Activated naive CD4-positive, alpha-beta T cell treated with anti-CD3 and anti-CD28 coated beads, Interleukin-2, amount 50 U/mL, for 24 hours (primary cell): ENCODE results near the gene SNRPF.
A peak's percentile ranks its signal among the peaks of the same experiment; 100 is the strongest.

Experiments
- H3K27ac Mint-ChIP-seq: one replicate; pipeline ENCODE4 v1.8.0; 2021; ENCODE audit warnings: mild to moderate bottlenecking, mixed read lengths
- H3K27me3 Mint-ChIP-seq: one replicate; pipeline ENCODE4 v1.8.0; 2021; ENCODE audit warnings: mixed read lengths
- H3K36me3 Mint-ChIP-seq: one replicate; pipeline ENCODE4 v1.8.0; 2021; ENCODE audit warnings: mixed read lengths
- H3K4me1 Mint-ChIP-seq: one replicate; pipeline ENCODE4 v1.8.0; 2021; ENCODE audit warnings: mixed read lengths
- H3K4me3 Mint-ChIP-seq: one replicate; pipeline ENCODE4 v1.8.0; 2021; ENCODE audit warnings: mild to moderate bottlenecking, mixed read lengths
- H3K9me3 Mint-ChIP-seq: one replicate; pipeline ENCODE4 v1.8.0; 2021; ENCODE audit warnings: mixed read lengths

SNRPF gene

GRCh38 chr12:95848575-95849388, 10.0 kb upstream of the SNRPF start:
- Mint-ChIP-seq H3K4me3 (no peak overlapping the region), H3K36me3 (no peaks in the 10 kb centered on the region), H3K27ac (no peak overlapping the region), H3K9me3 (no peaks in the 10 kb centered on the region), H3K27me3 (peaks cover 7% of the 10 kb centered on the region), H3K4me1 (no peaks in the 10 kb centered on the region)

GRCh38 chr12:95851606-95852005, 7.1 kb upstream of the SNRPF start:
- no peaks in the 10 kb centered on the region for H3K9me3 Mint-ChIP-seq
- peaks cover 6% of the 10 kb centered on the region for H3K4me1 Mint-ChIP-seq
- no peaks in the 10 kb centered on the region for H3K36me3 Mint-ChIP-seq
- H3K4me3 Mint-ChIP-seq, result no peak overlapping the region
- peaks cover 3% of the 10 kb centered on the region for H3K27me3 Mint-ChIP-seq
- no peak overlapping the region for H3K27ac Mint-ChIP-seq

- H3K4me3 Mint-ChIP-seq, result no peak overlapping the region
- peaks cover 6% of the 10 kb centered on the region for H3K4me1 Mint-ChIP-seq
- peaks cover 3% of the 10 kb centered on the region for H3K27me3 Mint-ChIP-seq
- H3K9me3 Mint-ChIP-seq, result no peaks in the 10 kb centered on the region
- no peak overlapping the region for H3K27ac Mint-ChIP-seq
- H3K36me3 Mint-ChIP-seq, result no peaks in the 10 kb centered on the region
These were observed 6.6 kb upstream of the SNRPF start for GRCh38 chr12:95852133-95852532.

GRCh38 chr12:95857156-95857555, 1.6 kb upstream of the SNRPF start:
- Mint-ChIP-seq H3K9me3 (no peaks in the 10 kb centered on the region), H3K4me3 (no peak overlapping the region), H3K27me3 (peaks cover 3% of the 10 kb centered on the region), H3K36me3 (peaks cover 10% of the 10 kb centered on the region), H3K4me1 (peaks cover 15% of the 10 kb centered on the region), H3K27ac (no peak overlapping the region)

GRCh38 chr12:95857799-95858198, 953 bp upstream of the SNRPF start:
- H3K4me1 Mint-ChIP-seq, result peaks cover 18% of the 10 kb centered on the region
- no peak overlapping the region for H3K4me3 Mint-ChIP-seq
- peaks cover 14% of the 10 kb centered on the region for H3K36me3 Mint-ChIP-seq
- H3K9me3 Mint-ChIP-seq, result no peaks in the 10 kb centered on the region
- peaks cover 3% of the 10 kb centered on the region for H3K27me3 Mint-ChIP-seq
- H3K27ac Mint-ChIP-seq, result no peak overlapping the region

GRCh38 chr12:95859344-95859816, 628 bp downstream of the SNRPF start:
- Mint-ChIP-seq H3K27ac (no peak overlapping the region), H3K4me1 (peaks cover 29% of the 10 kb centered on the region), H3K36me3 (peaks cover 24% of the 10 kb centered on the region), H3K27me3 (peaks cover 3% of the 10 kb centered on the region), H3K9me3 (no peaks in the 10 kb centered on the region), H3K4me3 (no peak overlapping the region)

GRCh38 chr12:95859947-95860850, 1.4 kb downstream of the SNRPF start:
- Mint-ChIP-seq H3K27ac (no peak overlapping the region), H3K4me1 (peaks cover 30% of the 10 kb centered on the region), H3K9me3 (no peaks in the 10 kb centered on the region), H3K4me3 (no peak overlapping the region), H3K27me3 (peaks cover 3% of the 10 kb centered on the region), H3K36me3 (peaks cover 25% of the 10 kb centered on the region)

GRCh38 chr12:95862038-95862437, 3.3 kb downstream of the SNRPF start:
- Mint-ChIP-seq H3K9me3 (no peaks in the 10 kb centered on the region), H3K27me3 (peaks cover 3% of the 10 kb centered on the region), H3K36me3 (peaks cover 25% of the 10 kb centered on the region), H3K27ac (no peak overlapping the region), H3K4me1 (peaks cover 30% of the 10 kb centered on the region), H3K4me3 (no peak overlapping the region)

- no peaks in the 10 kb centered on the region for H3K27me3 Mint-ChIP-seq
- H3K4me3 Mint-ChIP-seq, result no peak overlapping the region
- H3K4me1 Mint-ChIP-seq, result peaks cover 25% of the 10 kb centered on the region
- no peak overlapping the region for H3K27ac Mint-ChIP-seq
- peaks cover 31% of the 10 kb centered on the region for H3K36me3 Mint-ChIP-seq
- no peaks in the 10 kb centered on the region for H3K9me3 Mint-ChIP-seq
These were observed 4.6 kb downstream of the SNRPF start for GRCh38 chr12:95863337-95863736.

- Mint-ChIP-seq H3K9me3 (no peaks in the 10 kb centered on the region), H3K27me3 (no peaks in the 10 kb centered on the region), H3K36me3 (peaks cover 39% of the 10 kb centered on the region), H3K4me1 (no peaks in the 10 kb centered on the region), H3K27ac (no peak overlapping the region), H3K4me3 (no peak overlapping the region)
These were observed 12.1 kb downstream of the SNRPF start for GRCh38 chr12:95870897-95871296.

- Mint-ChIP-seq H3K4me1 (no peaks in the 10 kb centered on the region), H3K27ac (peak overlapping the region; percentile 9), H3K36me3 (peaks cover 26% of the 10 kb centered on the region), H3K27me3 (no peaks in the 10 kb centered on the region), H3K9me3 (no peaks in the 10 kb centered on the region), H3K4me3 (no peak overlapping the region)
These were observed 15.7 kb downstream of the SNRPF start for GRCh38 chr12:95874452-95874851.

GRCh38 chr12:95877622-95878021, 18.9 kb downstream of the SNRPF start:
- Mint-ChIP-seq H3K4me1 (no peaks in the 10 kb centered on the region), H3K4me3 (no peak overlapping the region), H3K9me3 (no peaks in the 10 kb centered on the region), H3K27ac (no peak overlapping the region), H3K27me3 (no peaks in the 10 kb centered on the region), H3K36me3 (peaks cover 13% of the 10 kb centered on the region)

- H3K36me3 Mint-ChIP-seq, result no peaks in the 10 kb centered on the region
- H3K27ac Mint-ChIP-seq, result no peak overlapping the region
- H3K4me3 Mint-ChIP-seq, result no peak overlapping the region
- no peaks in the 10 kb centered on the region for H3K9me3 Mint-ChIP-seq
- no peaks in the 10 kb centered on the region for H3K27me3 Mint-ChIP-seq
- no peaks in the 10 kb centered on the region for H3K4me1 Mint-ChIP-seq
These were observed 22.1 kb downstream of the SNRPF start for GRCh38 chr12:95880895-95881294.

- Mint-ChIP-seq H3K27ac (no peak overlapping the region), H3K36me3 (no peaks in the 10 kb centered on the region), H3K4me1 (no peaks in the 10 kb centered on the region), H3K9me3 (no peaks in the 10 kb centered on the region), H3K27me3 (peaks cover 2% of the 10 kb centered on the region), H3K4me3 (no peak overlapping the region)
These were observed 22.7 kb downstream of the SNRPF start for GRCh38 chr12:95881331-95881955.

GRCh38 chr12:95882080-95882479, 23.3 kb downstream of the SNRPF start:
- no peaks in the 10 kb centered on the region for H3K4me1 Mint-ChIP-seq

More at GRCh38 chr12:95882080-95882479, 23.3 kb downstream of the SNRPF start:
- H3K27ac Mint-ChIP-seq, result no peak overlapping the region
- peaks cover 2% of the 10 kb centered on the region for H3K27me3 Mint-ChIP-seq
- H3K9me3 Mint-ChIP-seq, result no peaks in the 10 kb centered on the region
- H3K36me3 Mint-ChIP-seq, result no peaks in the 10 kb centered on the region
- H3K4me3 Mint-ChIP-seq, result no peak overlapping the region
